Endothelial cell of umbilical vein (primary cell): ENCODE results near the gene CLN6.

ENCODE experiments used
- CTCF ChIP-seq, 2 donors: IDR thresholded peaks; 1 replicate in 1 of 2; 2 replicates in 1 of 2; pipeline ENCODE4 v1.5.1; 2011; ENCODE audit warnings: low read length in 2 of 2, mild to moderate bottlenecking in 2 of 2, moderate library complexity in 2 of 2, control low read depth in 1 of 2, inconsistent platforms in 1 of 2, low read depth in 1 of 2; ENCODE audit not compliant: insufficient read depth in 1 of 2; ENCODE audit errors: extremely low read depth in 1 of 2
- POLR2A ChIP-seq: IDR thresholded peaks from 2 replicates; pipeline ENCODE4 v1.6.1; 2012; ENCODE audit warnings: low read depth, mild to moderate bottlenecking, control low read depth, low read length

DNA sequence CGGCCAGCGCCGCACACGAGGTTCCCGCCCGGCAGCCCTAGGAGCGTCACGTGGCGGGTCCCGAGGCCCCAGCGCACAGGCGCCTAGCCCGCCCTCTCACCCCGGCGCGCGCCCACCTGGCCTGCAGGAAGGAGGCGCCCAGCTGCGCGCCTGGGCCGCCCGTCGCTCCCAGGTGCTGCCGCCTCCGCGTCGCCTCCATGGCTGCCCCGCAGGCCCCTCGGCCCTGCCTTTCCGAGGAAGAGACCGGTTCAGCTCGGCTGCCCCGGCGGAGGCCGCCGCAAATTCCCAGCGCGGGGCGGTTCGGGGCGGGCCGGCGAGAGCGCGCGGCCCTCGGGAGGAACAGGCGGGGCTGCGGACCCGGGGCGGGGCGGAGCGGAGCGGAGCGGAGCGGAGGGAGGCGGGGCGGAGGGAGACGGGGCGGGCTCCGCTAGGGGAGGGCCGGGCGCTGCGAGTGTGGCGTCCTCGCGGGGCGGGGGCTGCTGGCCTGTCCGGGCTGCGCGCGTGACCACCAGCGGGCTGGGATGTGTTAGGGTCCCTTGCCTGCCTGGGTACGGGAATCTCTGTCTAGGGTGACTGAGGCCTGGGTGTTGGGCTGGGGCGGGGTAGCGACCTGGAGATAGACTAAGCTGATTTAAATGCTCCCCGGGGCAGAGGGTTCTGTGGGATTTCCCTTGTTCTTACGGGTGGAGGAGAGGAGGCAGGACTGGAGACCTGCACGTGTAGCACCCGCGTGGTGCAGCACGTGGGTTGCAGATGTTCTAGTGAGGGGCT, at the start of gene CLN6:
- TF ChIP-seq POLR2A (peak; percentile 67), CTCF (IDR thresholded peaks at IDR 0.05; ENCODE audit: extremely low read depth in 1 of 2, insufficient read depth in 1 of 2, low read depth in 1 of 2, low read length in 2 of 2) (no peak)
